ENCODE measurements around the gene ASPG.

Gene ASPG

DNA sequence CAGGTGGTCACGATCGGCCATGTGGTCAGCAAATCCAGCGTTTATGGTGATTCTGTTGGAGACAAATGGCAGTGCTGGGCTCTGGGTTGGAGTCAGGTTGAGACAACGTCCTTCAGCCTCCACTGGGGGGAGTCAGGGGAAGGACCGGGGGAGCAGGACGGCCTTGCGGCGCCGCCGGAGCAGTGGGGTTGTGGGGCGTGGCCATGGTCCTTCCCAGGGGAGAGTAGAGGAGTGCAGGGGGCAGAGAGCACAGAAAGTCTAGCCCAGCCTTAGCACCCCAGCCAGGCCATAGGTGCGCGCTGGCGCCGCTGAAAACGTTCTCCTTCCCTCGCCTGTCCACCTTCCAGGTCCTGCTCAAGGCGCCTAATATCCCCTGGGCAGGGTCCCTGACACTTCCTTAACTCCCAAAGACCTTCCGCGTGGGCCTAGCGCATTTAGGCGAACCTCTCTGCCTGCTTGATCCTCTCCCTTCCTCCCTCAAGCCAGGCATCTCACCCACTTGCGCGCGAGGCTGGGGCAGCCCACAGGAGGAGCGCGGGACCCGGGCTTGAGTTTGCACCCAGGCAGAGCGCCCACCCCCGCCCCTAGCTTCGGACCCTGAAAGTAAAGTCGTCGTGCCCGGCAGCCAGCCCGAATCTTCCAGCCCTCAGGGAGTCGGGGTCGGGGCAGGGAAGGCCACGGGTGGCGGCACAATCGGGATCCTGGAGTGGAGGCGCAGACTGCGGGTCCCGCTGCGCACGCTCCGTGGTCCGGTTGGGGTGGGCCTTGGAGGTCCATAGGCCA lies 49.8 kb downstream of the ASPG start:
- DNase-seq (ENCODE audit: low read depth in 1 of 2, low spot score in 1 of 2) = peak; percentile 59 to 92
- TF ChIP-seq JUND (IDR thresholded peaks at IDR 0.05; ENCODE audit: low read depth) = no peak
- in situ Hi-C loops (cut with HindIII; ENCODE audit: low pct_unique_long_range_greater_than_20kb, low sequenced_read_pairs) = no loop called here

DNA sequence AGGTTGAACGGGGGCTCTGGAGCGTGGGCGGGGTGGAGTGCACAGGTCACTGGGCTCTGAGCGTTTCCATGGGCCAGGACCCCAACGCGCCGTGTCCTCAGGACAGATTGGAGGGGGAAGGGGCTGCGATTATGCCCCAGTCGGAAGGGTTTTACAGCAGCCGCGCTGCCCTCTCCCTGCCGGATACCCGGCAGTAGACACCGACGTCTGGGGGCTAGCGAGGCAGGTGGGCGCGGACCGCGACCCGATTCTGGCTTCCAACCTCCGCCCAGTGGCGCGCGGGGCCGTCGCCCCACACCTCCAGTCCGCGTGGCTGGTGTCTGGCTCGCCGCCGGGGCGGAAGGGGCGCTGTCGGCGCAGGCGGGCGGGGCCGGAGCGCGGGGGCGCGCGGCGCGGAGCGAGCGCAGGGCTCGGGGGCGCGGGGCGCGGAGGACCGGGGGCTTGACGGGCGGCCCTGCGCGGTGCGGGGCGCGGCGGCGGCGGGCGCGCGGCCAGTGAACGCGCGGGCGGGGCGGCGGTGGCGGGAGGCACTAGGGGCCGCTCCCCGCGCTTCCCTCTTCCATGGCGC lies 50.5 kb downstream of the ASPG start:
- DNase-seq (ENCODE audit: low read depth in 1 of 2, low spot score in 1 of 2) = no peak
- in situ Hi-C loops (cut with HindIII; ENCODE audit: low pct_unique_long_range_greater_than_20kb, low sequenced_read_pairs) = no loop called here
- TF ChIP-seq JUND (IDR thresholded peaks at IDR 0.05; ENCODE audit: low read depth) = no peak

DNA sequence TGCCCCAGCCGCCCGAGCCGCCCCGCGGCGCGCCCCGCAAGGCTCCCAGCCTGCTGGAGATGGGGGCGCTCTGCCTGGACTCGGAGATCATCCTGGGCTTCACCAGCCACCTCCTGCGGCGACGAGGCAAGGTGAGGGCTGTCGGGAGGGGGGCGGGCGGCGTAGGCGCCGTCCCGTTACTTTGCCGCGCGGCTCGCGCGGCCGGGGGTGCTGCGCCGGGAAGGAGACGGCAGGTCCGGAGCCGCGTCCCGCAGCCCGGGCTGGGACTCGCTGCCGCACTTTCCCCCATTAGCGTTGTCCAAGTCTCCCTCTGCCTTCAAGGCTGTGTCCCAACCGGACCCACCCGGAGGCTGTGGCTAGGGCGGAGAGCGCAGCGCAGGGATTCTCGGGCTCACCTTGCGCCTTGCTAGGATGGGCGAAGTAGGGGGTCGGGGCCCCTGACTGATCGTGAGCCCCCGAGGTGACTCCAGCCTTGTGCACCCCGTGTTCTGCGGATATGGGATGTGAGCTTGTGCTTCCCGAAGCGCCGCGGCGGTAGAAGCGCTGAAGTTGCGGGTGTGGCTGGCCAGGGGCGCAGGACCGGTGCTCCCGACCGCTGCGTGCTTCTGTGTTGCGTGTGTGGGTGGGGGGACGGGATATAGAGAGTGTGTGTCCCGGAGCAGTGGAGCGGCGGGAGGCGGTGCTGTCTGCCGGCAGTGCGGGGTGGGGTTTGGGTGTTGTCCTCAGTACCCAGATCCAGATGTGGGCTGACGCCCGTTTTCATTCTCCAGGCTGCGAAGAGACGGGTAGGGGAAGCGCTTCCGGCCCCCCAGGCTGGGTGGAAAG lies 51.2 kb downstream of the ASPG start:
- in situ Hi-C loops (cut with HindIII; ENCODE audit: low pct_unique_long_range_greater_than_20kb, low sequenced_read_pairs) = no loop called here
- TF ChIP-seq JUND (IDR thresholded peaks at IDR 0.05; ENCODE audit: low read depth) = no peak
- DNase-seq (ENCODE audit: low read depth in 1 of 2, low spot score in 1 of 2) = no peak

DNA sequence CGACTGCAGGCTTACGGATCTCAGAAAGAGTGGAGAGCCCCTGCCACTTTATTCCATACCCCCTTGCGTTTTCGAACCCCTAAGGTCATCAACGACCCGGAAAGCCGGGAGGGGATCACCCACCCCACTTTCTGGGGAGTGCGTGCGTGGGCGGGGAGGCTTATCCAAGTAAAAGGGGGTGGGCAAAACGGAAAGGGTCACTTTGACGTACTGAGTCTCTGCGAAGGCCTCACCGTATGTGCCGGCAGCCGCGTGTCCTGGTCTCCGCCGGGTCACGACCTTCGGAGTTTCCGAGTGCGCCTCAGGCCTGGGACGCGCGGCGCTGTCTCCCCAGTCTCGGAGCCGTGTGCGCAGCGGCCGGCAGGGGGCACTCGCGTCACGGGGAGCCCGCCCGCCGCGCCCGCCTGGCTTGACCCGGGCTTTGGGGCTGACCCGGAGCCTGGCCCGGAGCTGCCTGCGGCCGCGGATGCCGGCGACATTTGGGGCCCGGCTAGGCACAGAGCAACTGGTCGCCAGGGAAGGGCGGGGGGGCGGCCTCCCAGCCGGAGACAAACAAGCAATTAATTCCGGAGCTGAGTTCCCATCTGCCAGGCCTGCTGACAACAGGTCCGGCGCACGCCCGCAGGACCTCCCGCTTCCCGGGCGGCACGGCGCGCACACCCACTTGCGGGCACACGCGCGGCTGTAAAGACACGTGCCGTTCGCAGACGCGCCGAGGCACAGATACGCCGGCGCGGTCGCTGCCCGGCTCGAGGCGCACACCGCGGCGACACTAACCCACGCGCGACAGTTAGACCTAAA lies 52.0 kb downstream of the ASPG start:
- in situ Hi-C loops (cut with HindIII; ENCODE audit: low pct_unique_long_range_greater_than_20kb, low sequenced_read_pairs) = no loop called here
- peak; percentile 60 to 98 for DNase-seq (ENCODE audit: low read depth in 1 of 2, low spot score in 1 of 2)
- TF ChIP-seq JUND (IDR thresholded peaks at IDR 0.05; ENCODE audit: low read depth) = no peak

DNA sequence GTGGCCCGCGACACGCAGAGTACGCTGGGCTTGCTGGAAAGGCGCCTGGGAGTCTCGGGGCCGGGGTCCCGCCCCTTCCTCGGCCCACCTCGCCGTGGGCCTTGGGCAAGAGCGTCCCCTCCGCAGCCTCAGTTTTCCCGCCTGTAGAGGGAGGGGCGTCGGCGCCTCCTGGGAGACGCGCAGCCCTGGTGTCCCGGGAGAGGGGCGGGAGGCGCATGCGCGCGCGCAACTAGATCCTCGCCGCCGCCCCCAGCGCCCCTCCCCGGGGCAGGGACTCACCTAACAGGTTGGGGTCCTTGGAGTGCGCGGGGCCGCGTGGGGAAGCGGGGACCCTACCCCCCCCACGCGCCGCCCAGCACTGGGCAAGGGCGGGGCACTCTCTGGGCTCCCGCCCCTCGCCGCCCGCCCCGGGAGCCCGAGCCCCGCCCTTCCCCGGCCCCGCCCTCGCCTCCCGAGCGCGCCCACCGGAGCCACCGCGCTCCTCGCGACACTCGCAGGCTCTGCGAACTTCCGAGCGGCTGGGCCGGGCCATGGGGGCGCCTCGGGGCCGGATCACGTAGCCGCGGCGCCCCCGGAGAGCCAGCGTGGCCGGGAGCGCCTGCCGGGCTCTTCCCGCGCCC lies 52.7 kb downstream of the ASPG start, which contains the start of gene KIF26A:
Gene KIF26A, plus strand, starts transcription at position 490 of the 620 bp plus-strand sequence. CDS start 136 bp downstream, outside the sequence.
- TF ChIP-seq JUND (IDR thresholded peaks at IDR 0.05; ENCODE audit: low read depth) = no peak
- peak in 1 of 2 experiments; percentile 36 for DNase-seq (ENCODE audit: low read depth in 1 of 2, low spot score in 1 of 2)
- in situ Hi-C loops (cut with HindIII; ENCODE audit: low pct_unique_long_range_greater_than_20kb, low sequenced_read_pairs) = no loop called here

DNA sequence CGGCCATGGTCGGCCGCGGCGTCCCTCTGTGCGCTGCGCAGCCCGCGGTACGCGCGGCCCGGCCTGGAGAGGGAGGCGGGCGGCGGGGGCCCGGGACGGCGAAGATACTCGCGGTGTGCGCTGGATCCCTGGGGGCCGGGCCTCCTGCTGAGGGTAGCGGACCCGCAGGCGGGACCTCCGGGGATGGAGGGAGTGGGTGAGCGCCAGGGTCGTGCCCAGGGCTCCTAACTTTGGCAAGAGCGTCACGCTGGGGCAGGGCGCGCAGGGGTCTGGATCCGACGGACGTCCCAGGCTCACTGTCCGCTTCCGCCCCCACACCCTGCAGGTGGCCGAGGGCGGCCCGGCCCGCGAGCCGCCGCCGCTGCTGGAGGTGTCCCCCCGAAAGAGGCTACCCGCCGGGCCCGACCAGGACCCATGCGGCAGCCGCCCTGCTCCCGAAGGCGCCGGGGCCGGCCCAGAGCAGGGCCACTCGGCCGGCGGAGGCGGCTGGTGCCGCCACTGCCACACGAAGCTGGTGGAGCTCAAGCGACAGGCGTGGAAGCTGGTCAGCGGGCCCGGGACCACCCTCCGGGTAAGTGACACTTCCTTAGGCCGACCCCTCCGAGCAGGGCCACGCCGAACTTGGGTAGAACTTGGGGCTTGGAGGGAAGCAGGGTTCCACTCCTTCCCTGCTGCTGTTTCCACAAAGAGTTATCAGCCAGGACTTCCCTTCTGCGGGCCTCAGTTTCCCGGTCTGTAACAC lies 53.4 kb downstream of the ASPG start:
- no peak for TF ChIP-seq JUND (IDR thresholded peaks at IDR 0.05; ENCODE audit: low read depth)
- in situ Hi-C loops (cut with HindIII; ENCODE audit: low pct_unique_long_range_greater_than_20kb, low sequenced_read_pairs) = no loop called here
- DNase-seq (ENCODE audit: low read depth in 1 of 2, low spot score in 1 of 2) = no peak

DNA sequence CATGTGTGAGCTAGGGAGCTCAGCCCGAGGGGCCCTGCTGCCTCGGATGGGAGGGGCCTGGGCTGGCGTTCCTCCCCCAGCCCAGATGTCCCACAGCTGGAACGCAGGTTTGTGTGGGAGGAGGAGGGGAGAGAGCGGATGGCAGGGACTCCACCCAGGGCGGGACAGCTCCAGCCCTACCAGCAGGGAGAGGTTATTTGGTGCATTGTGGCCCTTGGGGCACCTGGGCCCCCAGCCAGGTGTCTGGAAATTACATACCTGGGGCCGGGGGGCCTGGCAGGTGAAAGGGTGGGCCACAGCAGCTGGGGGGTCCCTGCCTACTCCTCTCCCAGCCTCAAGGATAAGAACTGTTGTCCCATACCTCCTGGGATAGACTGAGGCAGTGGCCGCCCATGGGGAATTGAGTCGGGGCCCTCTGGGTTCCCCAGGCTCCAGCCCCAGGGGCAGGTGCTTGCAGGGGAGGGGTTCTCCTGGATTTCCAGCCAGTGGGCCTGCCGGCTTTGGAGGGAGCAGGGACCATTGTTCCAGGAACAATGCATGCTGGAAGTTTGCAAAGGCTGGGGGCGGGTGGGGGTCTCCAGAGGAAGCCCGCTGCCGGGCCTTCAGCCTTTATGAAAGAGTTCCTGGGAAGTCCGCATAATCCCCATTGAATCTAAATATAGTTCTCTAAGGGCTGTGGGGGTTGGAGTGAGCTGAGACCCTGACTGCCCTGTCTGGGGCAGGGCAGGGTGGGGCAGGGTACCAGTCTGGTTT lies 54.1 kb downstream of the ASPG start:
- in situ Hi-C loops (cut with HindIII; ENCODE audit: low pct_unique_long_range_greater_than_20kb, low sequenced_read_pairs) = no loop called here

DNA sequence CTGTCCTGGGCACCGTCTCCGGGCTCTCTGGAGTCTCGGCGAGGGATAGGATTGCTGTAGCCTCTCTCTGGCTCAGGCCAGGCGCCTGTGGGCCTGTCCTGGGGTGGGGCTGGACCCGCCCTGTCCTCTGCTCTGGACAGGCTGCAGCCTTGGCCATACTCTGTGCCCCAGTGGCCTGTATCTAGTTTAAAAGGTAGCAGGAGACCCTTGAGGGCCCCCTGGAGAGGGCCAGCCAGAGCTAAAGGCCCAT lies 54.6 kb downstream of the ASPG start:
- TF ChIP-seq JUND (IDR thresholded peaks at IDR 0.05; ENCODE audit: low read depth) = no peak
- in situ Hi-C loops (cut with HindIII; ENCODE audit: low pct_unique_long_range_greater_than_20kb, low sequenced_read_pairs) = no loop called here
- no peak for DNase-seq (ENCODE audit: low read depth in 1 of 2, low spot score in 1 of 2)

More for the DNA sequence above, 54.1 kb downstream of the ASPG start:
- no peak for TF ChIP-seq JUND (IDR thresholded peaks at IDR 0.05; ENCODE audit: low read depth)
- DNase-seq (ENCODE audit: low read depth in 1 of 2, low spot score in 1 of 2) = no peak

DNA sequence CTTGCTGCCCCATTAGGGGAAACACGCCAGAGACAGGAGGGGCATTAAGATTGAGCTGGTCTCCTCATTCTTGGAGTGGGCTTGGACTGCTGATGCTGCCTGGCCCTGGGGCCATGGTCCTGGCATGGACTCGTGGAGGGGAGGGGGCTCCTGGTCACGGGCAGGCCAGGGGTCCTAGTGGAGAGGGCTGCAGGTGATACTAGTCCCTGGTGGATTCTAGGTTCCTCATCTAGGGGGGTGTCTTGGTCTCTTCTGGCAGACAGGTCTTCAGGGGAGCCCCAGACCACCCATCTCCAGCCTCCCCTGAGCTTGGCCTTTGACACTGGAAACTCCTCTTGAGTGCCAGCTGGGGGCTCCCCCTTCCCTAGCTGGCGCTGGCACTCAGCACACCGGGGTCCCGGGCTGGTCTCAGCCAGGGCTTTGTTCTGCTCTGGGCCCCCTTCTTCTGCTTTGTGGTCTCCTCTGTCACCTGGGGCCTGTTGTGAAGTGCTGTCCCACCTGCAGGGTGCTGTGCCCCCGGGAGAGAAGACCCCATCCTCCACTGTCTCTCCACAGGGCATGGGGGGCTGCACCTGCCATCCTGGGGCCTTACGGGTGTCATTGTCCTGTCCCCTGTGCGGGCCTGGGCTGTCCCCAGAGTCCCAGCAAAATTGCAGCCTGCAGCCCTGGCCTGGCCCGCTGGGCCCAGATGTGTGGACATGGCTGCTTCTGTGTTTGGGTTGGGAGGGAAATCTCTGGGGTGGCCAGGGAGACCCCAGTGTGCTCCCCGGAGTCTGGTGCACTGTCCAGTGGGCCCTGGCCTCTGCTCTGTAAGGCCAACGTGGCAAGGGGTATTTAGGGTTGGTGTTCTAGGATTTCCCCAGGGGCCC lies 55.2 kb downstream of the ASPG start:
- DNase-seq (ENCODE audit: low read depth in 1 of 2, low spot score in 1 of 2) = no peak
- in situ Hi-C loops (cut with HindIII; ENCODE audit: low pct_unique_long_range_greater_than_20kb, low sequenced_read_pairs) = no loop called here

DNA sequence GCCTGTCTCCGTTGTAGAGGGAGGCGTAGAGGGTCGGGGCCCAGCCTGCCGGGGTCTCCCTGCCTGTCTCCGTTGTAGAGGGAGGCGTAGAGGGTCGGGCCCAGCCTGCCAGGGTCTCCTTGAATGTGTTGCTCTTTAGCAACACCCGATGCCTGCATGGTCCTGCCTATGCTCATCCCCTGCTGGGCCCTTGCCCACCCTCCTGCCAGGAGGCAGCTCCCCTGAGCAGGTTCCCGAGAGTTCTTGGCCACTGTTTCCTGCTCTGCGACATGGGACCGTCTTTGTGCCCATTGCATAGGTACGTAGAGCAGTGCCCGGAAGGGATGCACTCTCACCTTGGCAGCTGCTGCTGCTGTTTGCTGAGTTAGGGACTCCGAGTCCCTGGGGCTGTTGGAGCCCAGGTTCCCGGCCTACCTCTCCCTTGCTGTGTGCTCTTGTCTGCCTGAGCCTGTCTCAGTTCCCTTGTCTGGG lies 56.2 kb downstream of the ASPG start:
- no peak for TF ChIP-seq JUND (IDR thresholded peaks at IDR 0.05; ENCODE audit: low read depth)
- in situ Hi-C loops (cut with HindIII; ENCODE audit: low pct_unique_long_range_greater_than_20kb, low sequenced_read_pairs) = no loop called here
- no peak for DNase-seq (ENCODE audit: low read depth in 1 of 2, low spot score in 1 of 2)

More for the DNA sequence above, 55.2 kb downstream of the ASPG start:
- TF ChIP-seq JUND (IDR thresholded peaks at IDR 0.05; ENCODE audit: low read depth) = no peak
